Measurements from ENCODE around the gene PWWP2B.

The PWWP2B gene

GRCh38 chr10:132395704-132396493 lies 1.1 kb upstream of the PWWP2B start:
- no peak for DNase-seq

GRCh38 chr10:132396494-132397035 lies 435 bp upstream of the PWWP2B start:
- peak; percentile 70 for DNase-seq

GRCh38 chr10:132397671-132398565 lies 918 bp downstream of the PWWP2B start:
- DNase-seq: peak; percentile 60

GRCh38 chr10:132398566-132398991 lies 1.6 kb downstream of the PWWP2B start:
- DNase-seq: no peak

- no peak for DNase-seq
Observed at GRCh38 chr10:132399117-132400035, 2.4 kb downstream of the PWWP2B start.

- DNase-seq: no peak
Observed at GRCh38 chr10:132400041-132400546, 3.1 kb downstream of the PWWP2B start.

GRCh38 chr10:132400547-132401151 lies 3.6 kb downstream of the PWWP2B start:
- no peak for DNase-seq

- no peak for DNase-seq
Observed at GRCh38 chr10:132401401-132402118, 4.6 kb downstream of the PWWP2B start.

GRCh38 chr10:132402781-132403241 lies 5.8 kb downstream of the PWWP2B start:
- DNase-seq: no peak

GRCh38 chr10:132403511-132404168 lies 6.6 kb downstream of the PWWP2B start:
- no peak for DNase-seq

- no peak for DNase-seq
Observed at GRCh38 chr10:132404169-132404880, 7.3 kb downstream of the PWWP2B start.

GRCh38 chr10:132404911-132405462 lies 8.0 kb downstream of the PWWP2B start:
- no peak for DNase-seq

GRCh38 chr10:132405463-132405991 lies 8.5 kb downstream of the PWWP2B start:
- no peak for DNase-seq

GRCh38 chr10:132406181-132406580 lies 9.2 kb downstream of the PWWP2B start:
- no peak for DNase-seq

- DNase-seq: no peak
Observed at GRCh38 chr10:132406750-132407149, 9.8 kb downstream of the PWWP2B start.

GRCh38 chr10:132407243-132407746 lies 10.3 kb downstream of the PWWP2B start:
- DNase-seq: no peak

- no peak for DNase-seq
Observed at GRCh38 chr10:132407846-132408278, 10.9 kb downstream of the PWWP2B start.

- DNase-seq: no peak
Observed at GRCh38 chr10:132408367-132408781, 11.4 kb downstream of the PWWP2B start.
